OCI-LY1 (cell line): ENCODE results near the gene LIME1.

Source experiments
- CTCF ChIP-seq: fragments of 200-600 bp; sonication (generic), shearing (Covaris generic); IDR thresholded peaks from 2 replicates; pipeline ENCODE4 v1.5.1; 2017; ENCODE audit warnings: mild to moderate bottlenecking, antibody characterized with exemption, low read length, moderate library complexity, mixed read lengths
- EZH2 ChIP-seq: fragments of 200-600 bp; sonication (generic), shearing (Covaris generic); IDR thresholded peaks from 2 replicates; pipeline ENCODE4 v1.8.0; 2017; ENCODE audit warnings: borderline replicate concordance, mixed run types, mild to moderate bottlenecking, antibody characterized with exemption, low read length, moderate library complexity, mixed read lengths

GRCh38 chr20:63765082-63765873, 28.8 kb downstream of the LIME1 start:
- TF ChIP-seq CTCF (no peak), EZH2 (no peak)
